Stimulated activated CD4-positive, alpha-beta T cell treated with anti-CD3 and anti-CD28 coated beads, Interleukin-12 subunit alpha, Interleukin-12 subunit beta, amount 100 ng/mL, for 24 hours (primary cell): ENCODE results near the gene B2M.
"Not testable (repeated sequence)": the region's sequence is repeated elsewhere in the genome, so short reads cannot be mapped to it uniquely, and the experiment has no call there.

Experiments
- DNase-seq, 2 experiments: peaks; one replicate each; pipeline ENCODE4 v3.0.0-alpha.2; 2020; ENCODE audit warnings: low read depth in 2 of 2

Gene B2M

GRCh38 chr15:44711096-44711742 lies at the start of gene B2M, which contains the start of gene PATL2:
Gene B2M (plus strand): TSS chr15:44711517. CDS start chr15:44711547, 30 bp downstream.
Gene PATL2 (minus strand): TSS chr15:44711323. CDS start chr15:44676490, 34,833 bp downstream.
- peak; percentile 91 to 93 for DNase-seq

- no peak for DNase-seq
Measured at GRCh38 chr15:44661576-44661975, 49.7 kb upstream of the B2M start.

- peak; percentile 63 to 69 for DNase-seq
Measured at GRCh38 chr15:44662478-44663409, 48.6 kb upstream of the B2M start.

GRCh38 chr15:44663410-44664308 lies 47.7 kb upstream of the B2M start, which contains the start of gene SPG11:
Gene SPG11 (minus strand): TSS chr15:44663662. CDS start chr15:44663647, 15 bp downstream.
- peak; percentile 91 to 96 for DNase-seq

GRCh38 chr15:44666210-44667038 lies 44.9 kb upstream of the B2M start:
- DNase-seq = no peak

GRCh38 chr15:44667039-44667360 lies 44.3 kb upstream of the B2M start:
- DNase-seq = no peak

- DNase-seq = no peak
Measured at GRCh38 chr15:44668921-44669320, 42.4 kb upstream of the B2M start.

GRCh38 chr15:44670087-44670950 lies 41.0 kb upstream of the B2M start:
- no peak for DNase-seq

GRCh38 chr15:44673639-44674038 lies 37.7 kb upstream of the B2M start:
- no peak for DNase-seq

- no peak for DNase-seq
Measured at GRCh38 chr15:44675911-44676310, 35.4 kb upstream of the B2M start.

- DNase-seq = no peak
Measured at GRCh38 chr15:44676676-44677075, 34.6 kb upstream of the B2M start.

- no peak for DNase-seq
Measured at GRCh38 chr15:44682211-44682610, 29.1 kb upstream of the B2M start.

GRCh38 chr15:44682809-44683682 lies 28.3 kb upstream of the B2M start:
- DNase-seq = peak; percentile 37 to 68

GRCh38 chr15:44689318-44689717 lies 22.0 kb upstream of the B2M start:
- not testable (repeated sequence) for DNase-seq

GRCh38 chr15:44690245-44690644 lies 21.1 kb upstream of the B2M start:
- not testable (repeated sequence) for DNase-seq

GRCh38 chr15:44692659-44693058 lies 18.7 kb upstream of the B2M start:
- no peak for DNase-seq

- no peak for DNase-seq
Measured at GRCh38 chr15:44694416-44694815, 16.9 kb upstream of the B2M start.

- DNase-seq = no peak
Measured at GRCh38 chr15:44695294-44695693, 16.0 kb upstream of the B2M start.

- no peak for DNase-seq
Measured at GRCh38 chr15:44697014-44697413, 14.3 kb upstream of the B2M start.
